Hepatocyte (in vitro differentiated cells): Measurements from ENCODE around the gene GEMIN5. TPM values are rescaled to one million over a fixed set of nuclear protein-coding genes. Genes with fewer than 3 reads are reported as not detected.

Experiments
- DNase-seq: peaks from one replicate; pipeline ENCODE4 v3.0.0-alpha.2; 2016; ENCODE audit warnings: low spot score
- H2AFZ ChIP-seq: fragments of 200-600 bp; sonication (generic); 2 replicates; pipeline ENCODE4 v1.6.0; 2016; ENCODE audit warnings: antibody characterized with exemption, mild to moderate bottlenecking
- H3K27ac ChIP-seq: fragments of 200-600 bp; sonication (generic); 2 replicates; pipeline ENCODE4 v1.5.1; 2016; ENCODE audit warnings: mild to moderate bottlenecking
- H3K27me3 ChIP-seq: fragments of 200-600 bp; sonication (generic); 2 replicates; pipeline ENCODE4 v1.6.1; 2016
- H3K36me3 ChIP-seq: fragments of 200-600 bp; sonication (generic); replicated peaks from 2 replicates; pipeline ENCODE4 v1.5.1; 2016; ENCODE audit warnings: low read depth; ENCODE audit not compliant: insufficient read depth
- H3K4me1 ChIP-seq: fragments of 200-600 bp; sonication (generic); 2 replicates; pipeline ENCODE4 v1.5.1; 2016; ENCODE audit warnings: mild to moderate bottlenecking, moderate library complexity; ENCODE audit not compliant: insufficient read depth
- H3K4me2 ChIP-seq: fragments of 200-600 bp; sonication (generic); 2 replicates; pipeline ENCODE4 v1.6.0; 2016
- H3K4me3 ChIP-seq: fragments of 200-600 bp; sonication (generic); 2 replicates; pipeline ENCODE4 v1.5.1; 2016; ENCODE audit warnings: mild to moderate bottlenecking
- H3K79me2 ChIP-seq: fragments of 200-600 bp; sonication (generic); 2 replicates; pipeline ENCODE4 v1.6.0; 2017; ENCODE audit warnings: mild to moderate bottlenecking
- H3K9me2 ChIP-seq: fragments of 200-600 bp; sonication (generic); replicated peaks from 2 replicates; pipeline ENCODE4 v1.6.0; 2017; ENCODE audit warnings: mild to moderate bottlenecking; ENCODE audit not compliant: insufficient read depth
- H3K9me3 ChIP-seq: fragments of 200-600 bp; sonication (generic); 2 replicates; pipeline ENCODE4 v1.5.1; 2016; ENCODE audit warnings: low read depth, mild to moderate bottlenecking
- H4K20me1 ChIP-seq: fragments of 200-600 bp; sonication (generic); 2 replicates; pipeline ENCODE4 v1.6.0; 2016; ENCODE audit warnings: mild to moderate bottlenecking; ENCODE audit not compliant: insufficient read depth, poor library complexity, severe bottlenecking
- CTCF ChIP-seq: fragments of 200-600 bp; sonication (generic); IDR thresholded peaks from 2 replicates; pipeline ENCODE4 v1.5.1; 2016; ENCODE audit warnings: antibody characterized with exemption, mild to moderate bottlenecking; ENCODE audit not compliant: poor library complexity
- EZH2 ChIP-seq: fragments of 200-600 bp; sonication (generic); IDR thresholded peaks from 2 replicates; pipeline ENCODE4 v1.6.1; 2016; ENCODE audit warnings: antibody characterized with exemption, mild to moderate bottlenecking, borderline replicate concordance
- EZH2phosphoT487 ChIP-seq: fragments of 200-600 bp; sonication (generic); IDR thresholded peaks from one replicate; pipeline ENCODE4 v1.6.1; 2018; ENCODE audit warnings: antibody characterized with exemption, mild to moderate bottlenecking, low read depth, moderate library complexity; ENCODE audit not compliant: unreplicated experiment, severe bottlenecking
- WGBS: methylation state at CpG from one replicate; pipeline ENCODE4 v1.1.6; 2016; ENCODE audit warnings: low lambda C conversion rate; ENCODE audit errors: missing lambda C conversion rate; 5-methylcytosine and 5-hydroxymethylcytosine counted together
- polyA plus RNA-seq: library from polyadenylated mRNA; unstranded; fragments of >200 nt; fragmentation: Nextera tagmentation; extraction: Ambion mirVana; gene quantifications from 2 replicates; pipeline ENCODE4 v1.2.1, GENCODE V29; 2016
- total RNA-seq: library from RNA; depleted of rRNA; stranded (reverse); fragments of >200 nt; gene quantifications from 2 replicates; pipeline ENCODE4 v1.2.3, GENCODE V29; 2014

Gene GEMIN5
- total and polyA plus RNA-seq, 2 experiments from 2014 or later, result 6.2 to 12.1 TPM

GRCh38 chr5:154937186-154937717, 759 bp downstream of the GEMIN5 start:
- Histone ChIP-seq H3K9me2 (no peaks in the 10 kb centered on the region), H3K36me3 (no peaks in the 10 kb centered on the region), H3K79me2 (peaks cover 30% of the 10 kb centered on the region), H3K9me3 (no peaks in the 10 kb centered on the region), H3K4me2 (peak overlapping the region; percentile 92), H3K4me1 (peaks cover 15% of the 10 kb centered on the region), H4K20me1 (peaks cover 2% of the 10 kb centered on the region), H2AFZ (peak overlapping the region; percentile 91), H3K4me3 (peak overlapping the region; percentile 86), H3K27me3 (no peaks in the 10 kb centered on the region), H3K27ac (peak overlapping the region; percentile 59)
- TF ChIP-seq EZH2phosphoT487 (no peak), CTCF (no peak), EZH2 (no peak)
- WGBS, result 26% methylated on average over 11 of the region's 11 CpGs
- peak; percentile 8 for DNase-seq

- no peaks in the 10 kb centered on the region for H3K9me3 ChIP-seq
- no peak for DNase-seq
- no peaks in the 10 kb centered on the region for H3K36me3 ChIP-seq
- no peaks in the 10 kb centered on the region for H4K20me1 ChIP-seq
- H3K27me3 ChIP-seq, result no peaks in the 10 kb centered on the region
- no peak overlapping the region for H2AFZ ChIP-seq
- H3K4me2 ChIP-seq, result no peak overlapping the region
- TF ChIP-seq EZH2phosphoT487, result no peak
- TF ChIP-seq EZH2, result no peak
- TF ChIP-seq CTCF, result no peak
- no peaks in the 10 kb centered on the region for H3K9me2 ChIP-seq
- no peak overlapping the region for H3K27ac ChIP-seq
- H3K4me1 ChIP-seq, result peaks cover 8% of the 10 kb centered on the region
- H3K4me3 ChIP-seq, result no peak overlapping the region
- H3K79me2 ChIP-seq, result peaks cover 19% of the 10 kb centered on the region
Observed at GRCh38 chr5:154934881-154935280, 3.1 kb downstream of the GEMIN5 start.

GRCh38 chr5:154933537-154933936, 4.5 kb downstream of the GEMIN5 start:
- Histone ChIP-seq H3K79me2 (peaks cover 19% of the 10 kb centered on the region), H3K27ac (no peak overlapping the region), H3K27me3 (no peaks in the 10 kb centered on the region), H3K4me1 (peaks cover 8% of the 10 kb centered on the region), H4K20me1 (no peaks in the 10 kb centered on the region), H3K9me2 (no peaks in the 10 kb centered on the region), H3K4me2 (no peak overlapping the region), H3K9me3 (no peaks in the 10 kb centered on the region), H3K4me3 (no peak overlapping the region), H3K36me3 (no peaks in the 10 kb centered on the region), H2AFZ (no peak overlapping the region)
- no peak for DNase-seq
- no peak for TF ChIP-seq CTCF
- TF ChIP-seq EZH2phosphoT487, result no peak
- no peak for TF ChIP-seq EZH2
- 79% methylated on average over 3 of the region's 3 CpGs for WGBS
